Ovary (tissue), 9 donors: ENCODE data around the gene ABI1. TPM values are rescaled to one million over a fixed set of nuclear protein-coding genes. Genes with fewer than 3 reads are reported as not detected.

ENCODE experiments used
- DNase-seq, 5 donors: peaks; one replicate each; pipeline ENCODE4 v3.0.0-alpha.2; 2019 to 2020
- H3K27ac ChIP-seq, 2 donors: fragments of 200-600 bp; one replicate each; pipeline versions ENCODE4 v1.5.1 to v1.8.0; 2019 to 2022
- H3K27me3 ChIP-seq: fragments of 200-600 bp; one replicate; pipeline ENCODE4 v1.8.0; 2022
- H3K36me3 ChIP-seq: fragments of 200-600 bp; sonication (generic); one replicate; pipeline ENCODE4 v1.5.1; 2019
- H3K4me1 ChIP-seq: one replicate; pipeline ENCODE4 v1.8.1; 2013; ENCODE audit warnings: mild to moderate bottlenecking, moderate library complexity; ENCODE audit not compliant: insufficient read depth
- H3K4me3 ChIP-seq: fragments of 200-600 bp; sonication (generic); one replicate; pipeline ENCODE4 v1.5.1; 2017
- H3K9me3 ChIP-seq, 2 donors: fragments of 200-600 bp in 1 of 2; sonication (generic) in 1 of 2; one replicate each; pipeline versions ENCODE4 v1.5.1 to v1.8.1; 2013 to 2019; ENCODE audit warnings: mild to moderate bottlenecking in 1 of 2, moderate library complexity in 1 of 2
- EP300 ChIP-seq: sonication (generic); formaldehyde crosslinking; IDR thresholded peaks from one replicate; pipeline ENCODE4 v1.6.1; 2017; ENCODE audit warnings: antibody characterized with exemption
- POLR2A ChIP-seq: fragments of 450-650 bp; IDR thresholded peaks from one replicate; pipeline ENCODE4 v1.6.1; 2017; ENCODE audit warnings: antibody characterized with exemption, mild to moderate bottlenecking, moderate library complexity
- WGBS, 3 donors: extraction: QIAGEN DNeasy Blood & Tissue Kit in 1 of 3; methylation state at CpG; one replicate each; pipeline versions ENCODE4 v1.1.5 to v1.1.7; 2013 to 2017; 5-methylcytosine and 5-hydroxymethylcytosine counted together
- intact Hi-C, 4 donors: fragments of 100-400 bp; cut with DNase I; formaldehyde crosslinking; loops; one replicate each; pipeline versions ENCODE4 v1.11.0 to v1.15.1; 2022 to 2023
- polyA plus RNA-seq, 2 donors: library from polyadenylated mRNA; stranded (reverse); fragments of 200-250 nt in 1 of 2; fragments of 350-450 nt in 1 of 2; fragmentation: Illumina TruSeq in 1 of 2; extraction: RNeasy Lipid Tissue Mini Kit (QIAGEN cat#74804) in 1 of 2; gene quantifications; one replicate each; pipeline ENCODE4 v1.2.3, GENCODE V29; 2013 to 2014
- total RNA-seq, 7 donors: library from RNA; depleted of rRNA in 2 of 7; stranded (reverse); fragments of >200 nt in 2 of 7; fragmentation: NEBNext Ultra II Directional in 3 of 7; extraction: Animal tissue kit (Norgen Biotek cat#: 25700) in 3 of 7; gene quantifications; one replicate each; pipeline versions ENCODE4 v1.1.0 to v1.2.4, GENCODE V29; 2016 to 2023
- TF ChIP-seq, protein P1 (sequence below), 3 donors: fragments of 450-650 bp in 2 of 3; fragments of 200-600 bp in 1 of 3; IDR thresholded peaks; one replicate each; pipeline versions ENCODE4 v1.5.1 to v1.8.0; 2016 to 2022; ENCODE audit warnings: antibody characterized with exemption in 3 of 3, mild to moderate bottlenecking in 1 of 3
- donor health status: DM: no; HTN: no; CAD: no; lungs with moderate emphysema.
- donor health status: DM: no; HTN: no; CAD: no.
- donor health status: Bipolar disorder and iron deficiency.
- donor health status: DM: yes; HTN: yes; CAD: no.
- donor health status: DM: no; HTN: no; CAD: no.
- donor health status: DM: yes; HTN: yes; CAD: no.

The ABI1 gene
- total and polyA plus RNA-seq, 9 donors = 29.8 to 51.7 (median 42.1) TPM

- DNase-seq = no peak
- Histone ChIP-seq H3K27ac (no peak overlapping the region), H3K9me3 (no peaks in the 10 kb centered on the region), H3K4me3 (no peak overlapping the region), H3K27me3 (no peaks in the 10 kb centered on the region), H3K36me3 (no peaks in the 10 kb centered on the region), H3K4me1 (no peaks in the 10 kb centered on the region)
- TF ChIP-seq, protein P1, sequence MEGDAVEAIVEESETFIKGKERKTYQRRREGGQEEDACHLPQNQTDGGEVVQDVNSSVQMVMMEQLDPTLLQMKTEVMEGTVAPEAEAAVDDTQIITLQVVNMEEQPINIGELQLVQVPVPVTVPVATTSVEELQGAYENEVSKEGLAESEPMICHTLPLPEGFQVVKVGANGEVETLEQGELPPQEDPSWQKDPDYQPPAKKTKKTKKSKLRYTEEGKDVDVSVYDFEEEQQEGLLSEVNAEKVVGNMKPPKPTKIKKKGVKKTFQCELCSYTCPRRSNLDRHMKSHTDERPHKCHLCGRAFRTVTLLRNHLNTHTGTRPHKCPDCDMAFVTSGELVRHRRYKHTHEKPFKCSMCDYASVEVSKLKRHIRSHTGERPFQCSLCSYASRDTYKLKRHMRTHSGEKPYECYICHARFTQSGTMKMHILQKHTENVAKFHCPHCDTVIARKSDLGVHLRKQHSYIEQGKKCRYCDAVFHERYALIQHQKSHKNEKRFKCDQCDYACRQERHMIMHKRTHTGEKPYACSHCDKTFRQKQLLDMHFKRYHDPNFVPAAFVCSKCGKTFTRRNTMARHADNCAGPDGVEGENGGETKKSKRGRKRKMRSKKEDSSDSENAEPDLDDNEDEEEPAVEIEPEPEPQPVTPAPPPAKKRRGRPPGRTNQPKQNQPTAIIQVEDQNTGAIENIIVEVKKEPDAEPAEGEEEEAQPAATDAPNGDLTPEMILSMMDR (IDR thresholded peaks at IDR 0.05) = no peak
- TF ChIP-seq EP300 (no peak), POLR2A (no peak)
- WGBS, 3 donors = 72 to 81% (median 74%) methylated on average over 6 of the region's 6 CpGs
- intact Hi-C loops = no loop called here
Observed at GRCh38 chr10:26739071-26739631, 121.6 kb downstream of the ABI1 start.

DNA sequence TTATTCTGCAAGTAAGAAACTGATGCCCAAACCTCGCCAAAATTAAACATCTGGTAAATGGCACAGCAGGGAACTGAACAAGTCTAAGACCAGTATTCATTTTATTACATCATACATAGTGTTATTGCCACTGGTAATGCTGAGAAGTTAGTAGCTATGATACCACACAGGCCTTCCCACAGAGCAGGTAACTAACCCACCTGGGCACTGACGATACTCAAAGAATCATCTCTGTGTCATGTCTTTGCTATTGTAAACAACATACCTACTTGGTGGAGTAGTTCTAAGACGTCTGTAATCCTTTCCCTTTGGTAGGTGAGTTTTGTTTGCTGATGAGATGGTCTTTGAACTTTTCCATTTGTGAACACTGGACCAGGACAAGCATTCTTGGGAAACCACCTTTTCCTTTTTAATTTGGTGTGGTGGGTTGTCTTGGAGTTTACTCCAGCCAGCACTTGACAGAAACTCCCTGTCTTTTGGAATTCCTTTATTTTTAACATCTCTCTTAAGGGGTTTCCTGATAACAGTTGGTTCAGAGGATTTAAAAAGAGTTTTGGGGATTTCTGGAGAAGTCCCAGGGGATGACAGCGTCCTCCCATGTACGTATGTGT lies 122.4 kb downstream of the ABI1 start:
- no peaks in the 10 kb centered on the region for H3K9me3 ChIP-seq
- no peaks in the 10 kb centered on the region for H3K4me1 ChIP-seq
- no peak for TF ChIP-seq EP300
- TF ChIP-seq POLR2A = no peak
- TF ChIP-seq, protein P1 (IDR thresholded peaks at IDR 0.05) = no peak
- H3K4me3 ChIP-seq = no peak overlapping the region
- H3K27ac ChIP-seq = no peak overlapping the region
- no peaks in the 10 kb centered on the region for H3K36me3 ChIP-seq
- H3K27me3 ChIP-seq = no peaks in the 10 kb centered on the region
- WGBS, 3 donors = 80 to 82% (median 80%) methylated on average over 5 of the region's 5 CpGs
- intact Hi-C loops = no loop called here
- DNase-seq = no peak

GRCh38 chr10:26737730-26738129 lies 123.0 kb downstream of the ABI1 start:
- H3K36me3 ChIP-seq = no peaks in the 10 kb centered on the region
- TF ChIP-seq POLR2A (no peak), EP300 (no peak)
- TF ChIP-seq, protein P1 (IDR thresholded peaks at IDR 0.05) = no peak
- no peak overlapping the region for H3K27ac ChIP-seq
- 63 to 79% (median 71%) methylated on average over 1 of the region's 1 CpG for WGBS, 3 donors
- DNase-seq = no peak
- intact Hi-C loops = no loop called here
- H3K27me3 ChIP-seq = no peaks in the 10 kb centered on the region
- H3K4me3 ChIP-seq = no peak overlapping the region
- H3K9me3 ChIP-seq = no peaks in the 10 kb centered on the region
- H3K4me1 ChIP-seq = no peaks in the 10 kb centered on the region

GRCh38 chr10:26735435-26735834 lies 125.3 kb downstream of the ABI1 start:
- H3K36me3 ChIP-seq = no peaks in the 10 kb centered on the region
- no peaks in the 10 kb centered on the region for H3K9me3 ChIP-seq
- intact Hi-C loops = no loop called here
- no peak overlapping the region for H3K27ac ChIP-seq
- no peak overlapping the region for H3K4me3 ChIP-seq
- H3K4me1 ChIP-seq = no peaks in the 10 kb centered on the region
- DNase-seq = no peak
- no peak for TF ChIP-seq POLR2A
- TF ChIP-seq EP300 = no peak
- TF ChIP-seq, protein P1 (IDR thresholded peaks at IDR 0.05) = no peak
- no peaks in the 10 kb centered on the region for H3K27me3 ChIP-seq
- WGBS, 3 donors = 93 to 97% (median 94%) methylated on average over 4 of the region's 4 CpGs
